Neural cell (in vitro differentiated cells): ENCODE results near the gene AWAT2. TPM values are rescaled to one million over a fixed set of nuclear protein-coding genes. Genes with fewer than 3 reads are reported as not detected.

Source experiments
- H2AFZ ChIP-seq: fragments of 200-600, 300-800 bp; sonication (generic), shearing (Covaris generic); 2 replicates; pipeline ENCODE4 v1.6.0; 2014; ENCODE audit warnings: low read depth, mild to moderate bottlenecking, antibody characterized with exemption, low read length, moderate library complexity
- H3F3A ChIP-seq: fragments of 200-600 bp; shearing (Covaris generic); 2 replicates; pipeline ENCODE4 v1.6.1; 2016; ENCODE audit warnings: mild to moderate bottlenecking, moderate library complexity, mixed read lengths, antibody characterized with exemption, low read length; ENCODE audit not compliant: insufficient read depth, poor library complexity, severe bottlenecking
- H3K27ac ChIP-seq: fragments of 200-600, 300-800 bp; sonication (generic), shearing (Covaris generic); 2 replicates; pipeline ENCODE4 v1.5.1; 2014; ENCODE audit warnings: mild to moderate bottlenecking, low read length, moderate library complexity
- H3K27me3 ChIP-seq: fragments of 300-800, 200-600 bp; sonication (generic), shearing (Covaris generic); 2 replicates; pipeline ENCODE4 v1.6.0; 2014; ENCODE audit warnings: mild to moderate bottlenecking, low read depth, low read length, moderate library complexity; ENCODE audit not compliant: insufficient read depth
- H3K36me3 ChIP-seq: fragments of 300-800, 200-600 bp; sonication (generic), shearing (Covaris generic); 2 replicates; pipeline ENCODE4 v1.5.1; 2014; ENCODE audit warnings: mild to moderate bottlenecking, antibody characterized with exemption, low read length, moderate library complexity; ENCODE audit not compliant: insufficient read depth
- H3K4me2 ChIP-seq: fragments of 300-800, 200-600 bp; sonication (generic), shearing (Covaris generic); 2 replicates; pipeline ENCODE4 v1.6.0; 2014; ENCODE audit warnings: mild to moderate bottlenecking, low read length
- H3K4me3 ChIP-seq: fragments of 300-800, 200-600 bp; sonication (generic), shearing (Covaris generic); 2 replicates; pipeline ENCODE4 v1.5.1; 2014; ENCODE audit warnings: mild to moderate bottlenecking, low read length, moderate library complexity
- H3K79me2 ChIP-seq: fragments of 200-600 bp; shearing (Covaris generic); replicated peaks from 2 replicates; pipeline ENCODE4 v1.6.0; 2014; ENCODE audit warnings: mild to moderate bottlenecking, low read length, moderate library complexity; ENCODE audit not compliant: insufficient read depth
- H3K9ac ChIP-seq: fragments of 300-800, 200-600 bp; sonication (generic), shearing (Covaris generic); 2 replicates; pipeline ENCODE4 v1.6.1; 2016; ENCODE audit warnings: mild to moderate bottlenecking, low read length, mixed read lengths
- H3K9me2 ChIP-seq: fragments of 200-600 bp; shearing (Covaris generic); 2 replicates; pipeline ENCODE4 v1.6.1; 2016; ENCODE audit warnings: mild to moderate bottlenecking, low read length, mixed read lengths; ENCODE audit not compliant: insufficient read depth
- H3K9me3 ChIP-seq: fragments of 200-600, 300-800 bp; sonication (generic), shearing (Covaris generic); 2 replicates; pipeline ENCODE4 v1.6.1; 2016; ENCODE audit warnings: mild to moderate bottlenecking, mixed run types, low read length, moderate library complexity, mixed read lengths
- H4K20me1 ChIP-seq: fragments of 200-600 bp; shearing (Covaris generic); 2 replicates; pipeline ENCODE4 v1.6.1; 2016; ENCODE audit warnings: mild to moderate bottlenecking, mixed run types; ENCODE audit not compliant: insufficient read depth
- EP300 ChIP-seq: fragments of 450-650 bp; conservative IDR thresholded peaks from 2 replicates; pipeline ENCODE4 v1.6.1; 2014; ENCODE audit warnings: antibody characterized with exemption, mild to moderate bottlenecking, moderate library complexity; ENCODE audit not compliant: poor library complexity, severe bottlenecking
- EZH2 ChIP-seq: fragments of 200-600, 300-800 bp; shearing (Covaris generic), sonication (generic); IDR thresholded peaks from 2 replicates; pipeline ENCODE4 v1.6.1; 2014; ENCODE audit warnings: antibody characterized with exemption, low read length, borderline replicate concordance, mild to moderate bottlenecking; ENCODE audit not compliant: insufficient read depth, poor library complexity, severe bottlenecking
- MXI1 ChIP-seq: fragments of 450-650 bp; conservative IDR thresholded peaks from 2 replicates; pipeline ENCODE4 v1.6.1; 2014; ENCODE audit warnings: antibody characterized with exemption, mild to moderate bottlenecking; ENCODE audit not compliant: poor library complexity, severe bottlenecking
- POLR2AphosphoS5 ChIP-seq: IDR thresholded peaks from 2 replicates; pipeline ENCODE4 v1.6.1; 2012
- RAD21 ChIP-seq: fragments of 450-650 bp; conservative IDR thresholded peaks from 2 replicates; pipeline ENCODE4 v1.6.1; 2014; ENCODE audit warnings: antibody characterized with exemption, mild to moderate bottlenecking, moderate library complexity
- SMC3 ChIP-seq: fragments of 450-650 bp; conservative IDR thresholded peaks from 2 replicates; pipeline ENCODE4 v1.6.1; 2014; ENCODE audit warnings: antibody characterized with exemption, mild to moderate bottlenecking, moderate library complexity; ENCODE audit not compliant: poor library complexity
- TAF1 ChIP-seq: IDR thresholded peaks from 2 replicates; pipeline ENCODE4 v1.6.1; 2012; ENCODE audit warnings: low read depth
- polyA plus RNA-seq: library from polyadenylated mRNA; depleted of rRNA; stranded (reverse); fragments of >200 nt; gene quantifications from 2 replicates; pipeline ENCODE4 v1.2.3, GENCODE V29; 2014
- TF ChIP-seq, protein P1 (sequence below): fragments of 450-650 bp; IDR thresholded peaks from 2 replicates; pipeline ENCODE4 v1.5.1; 2014; ENCODE audit warnings: antibody characterized with exemption, mild to moderate bottlenecking, moderate library complexity; ENCODE audit not compliant: poor library complexity, severe bottlenecking
- TF ChIP-seq, protein P2 (sequence below): IDR thresholded peaks from 2 replicates; pipeline ENCODE4 v1.6.1; 2012; ENCODE audit warnings: borderline replicate concordance

Gene AWAT2
- polyA plus RNA-seq, 1 donor from 2014 or later, result not detected

DNA sequence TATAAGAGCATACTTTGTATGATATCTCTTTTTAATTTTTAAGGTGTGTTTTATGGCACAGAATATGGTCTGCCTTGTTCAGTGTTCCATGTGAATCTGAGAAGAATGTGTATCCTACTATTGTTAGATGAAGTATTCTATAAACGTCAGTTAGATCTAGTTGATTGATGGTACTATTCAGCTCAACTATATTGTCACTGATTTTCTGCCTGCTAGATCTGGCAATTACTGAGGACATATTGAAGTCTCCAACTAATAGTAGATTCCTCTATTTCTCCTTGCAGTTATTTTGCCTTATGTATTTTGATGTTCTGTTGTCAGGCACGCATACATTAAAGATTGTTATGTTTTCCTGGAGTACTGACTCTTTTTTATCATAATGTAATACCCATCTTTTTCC lies 39.8 kb downstream of the AWAT2 start:
- no peaks in the 10 kb centered on the region for H3K27me3 ChIP-seq
- TF ChIP-seq TAF1, result no peak
- TF ChIP-seq EP300, result peak; percentile 79
- peak; percentile 53 for TF ChIP-seq POLR2AphosphoS5
- no peak for TF ChIP-seq MXI1
- TF ChIP-seq, protein P1, sequence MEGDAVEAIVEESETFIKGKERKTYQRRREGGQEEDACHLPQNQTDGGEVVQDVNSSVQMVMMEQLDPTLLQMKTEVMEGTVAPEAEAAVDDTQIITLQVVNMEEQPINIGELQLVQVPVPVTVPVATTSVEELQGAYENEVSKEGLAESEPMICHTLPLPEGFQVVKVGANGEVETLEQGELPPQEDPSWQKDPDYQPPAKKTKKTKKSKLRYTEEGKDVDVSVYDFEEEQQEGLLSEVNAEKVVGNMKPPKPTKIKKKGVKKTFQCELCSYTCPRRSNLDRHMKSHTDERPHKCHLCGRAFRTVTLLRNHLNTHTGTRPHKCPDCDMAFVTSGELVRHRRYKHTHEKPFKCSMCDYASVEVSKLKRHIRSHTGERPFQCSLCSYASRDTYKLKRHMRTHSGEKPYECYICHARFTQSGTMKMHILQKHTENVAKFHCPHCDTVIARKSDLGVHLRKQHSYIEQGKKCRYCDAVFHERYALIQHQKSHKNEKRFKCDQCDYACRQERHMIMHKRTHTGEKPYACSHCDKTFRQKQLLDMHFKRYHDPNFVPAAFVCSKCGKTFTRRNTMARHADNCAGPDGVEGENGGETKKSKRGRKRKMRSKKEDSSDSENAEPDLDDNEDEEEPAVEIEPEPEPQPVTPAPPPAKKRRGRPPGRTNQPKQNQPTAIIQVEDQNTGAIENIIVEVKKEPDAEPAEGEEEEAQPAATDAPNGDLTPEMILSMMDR, result no peak
- no peak for TF ChIP-seq EZH2

DNA sequence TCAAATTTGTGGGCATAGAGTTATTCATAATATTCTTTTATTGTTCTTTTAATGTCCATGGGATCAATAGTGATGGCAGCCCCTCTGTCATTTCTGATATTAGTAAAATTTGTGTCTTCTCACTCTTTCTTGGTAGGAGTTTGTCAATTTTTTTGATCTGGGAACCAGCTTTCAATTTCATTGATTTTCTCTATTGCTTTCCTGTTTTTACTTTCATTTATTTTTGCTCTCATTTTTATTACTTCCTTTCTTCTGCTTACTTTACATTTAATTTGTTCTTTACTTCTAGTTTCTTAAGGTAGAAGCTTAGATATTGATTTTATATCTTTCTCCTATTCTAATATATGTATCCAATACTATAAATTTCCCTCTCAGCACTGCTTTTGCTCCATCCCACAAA lies 40.7 kb downstream of the AWAT2 start:
- no peaks in the 10 kb centered on the region for H3K27me3 ChIP-seq
- no peak for TF ChIP-seq EP300
- no peak for TF ChIP-seq EZH2
- TF ChIP-seq POLR2AphosphoS5, result no peak

More for the DNA sequence above, 39.8 kb downstream of the AWAT2 start:
- Histone ChIP-seq H2AFZ (no peak overlapping the region), H3K9me3 (no peaks in the 10 kb centered on the region), H3K79me2 (no peaks in the 10 kb centered on the region), H3K9me2 (no peaks in the 10 kb centered on the region), H3K9ac (no peak overlapping the region), H3F3A (no peaks in the 10 kb centered on the region), H4K20me1 (no peaks in the 10 kb centered on the region), H3K4me2 (no peak overlapping the region), H3K4me3 (no peak overlapping the region), H3K36me3 (no peaks in the 10 kb centered on the region), H3K27ac (peak overlapping the region; percentile 12)

DNA sequence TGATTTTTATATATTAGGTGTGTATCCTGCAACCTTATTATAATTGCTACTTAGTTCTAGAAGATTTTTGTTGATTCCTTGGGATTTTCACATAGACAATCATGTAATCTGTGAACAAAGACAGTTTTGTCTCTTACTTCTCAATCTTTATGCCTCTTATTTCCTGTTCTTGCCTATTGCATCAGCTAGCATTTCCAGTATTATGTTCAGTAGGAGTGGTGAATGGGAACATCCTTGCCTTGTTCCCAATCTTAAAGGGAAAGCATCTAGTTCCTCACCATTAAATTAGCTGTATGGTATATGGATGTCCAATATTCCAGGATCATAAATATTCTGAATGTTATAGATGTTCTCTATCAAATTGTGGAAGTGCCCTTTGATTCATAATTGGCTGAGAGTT lies 41.8 kb downstream of the AWAT2 start:
- H4K20me1 ChIP-seq, result no peaks in the 10 kb centered on the region
- no peak overlapping the region for H3K4me3 ChIP-seq
- H3K27ac ChIP-seq, result no peak overlapping the region
- TF ChIP-seq TAF1, result no peak
- TF ChIP-seq, protein P1, result no peak
- no peak for TF ChIP-seq SMC3
- TF ChIP-seq MXI1, result no peak
- TF ChIP-seq EZH2, result no peak
- TF ChIP-seq, protein P2, sequence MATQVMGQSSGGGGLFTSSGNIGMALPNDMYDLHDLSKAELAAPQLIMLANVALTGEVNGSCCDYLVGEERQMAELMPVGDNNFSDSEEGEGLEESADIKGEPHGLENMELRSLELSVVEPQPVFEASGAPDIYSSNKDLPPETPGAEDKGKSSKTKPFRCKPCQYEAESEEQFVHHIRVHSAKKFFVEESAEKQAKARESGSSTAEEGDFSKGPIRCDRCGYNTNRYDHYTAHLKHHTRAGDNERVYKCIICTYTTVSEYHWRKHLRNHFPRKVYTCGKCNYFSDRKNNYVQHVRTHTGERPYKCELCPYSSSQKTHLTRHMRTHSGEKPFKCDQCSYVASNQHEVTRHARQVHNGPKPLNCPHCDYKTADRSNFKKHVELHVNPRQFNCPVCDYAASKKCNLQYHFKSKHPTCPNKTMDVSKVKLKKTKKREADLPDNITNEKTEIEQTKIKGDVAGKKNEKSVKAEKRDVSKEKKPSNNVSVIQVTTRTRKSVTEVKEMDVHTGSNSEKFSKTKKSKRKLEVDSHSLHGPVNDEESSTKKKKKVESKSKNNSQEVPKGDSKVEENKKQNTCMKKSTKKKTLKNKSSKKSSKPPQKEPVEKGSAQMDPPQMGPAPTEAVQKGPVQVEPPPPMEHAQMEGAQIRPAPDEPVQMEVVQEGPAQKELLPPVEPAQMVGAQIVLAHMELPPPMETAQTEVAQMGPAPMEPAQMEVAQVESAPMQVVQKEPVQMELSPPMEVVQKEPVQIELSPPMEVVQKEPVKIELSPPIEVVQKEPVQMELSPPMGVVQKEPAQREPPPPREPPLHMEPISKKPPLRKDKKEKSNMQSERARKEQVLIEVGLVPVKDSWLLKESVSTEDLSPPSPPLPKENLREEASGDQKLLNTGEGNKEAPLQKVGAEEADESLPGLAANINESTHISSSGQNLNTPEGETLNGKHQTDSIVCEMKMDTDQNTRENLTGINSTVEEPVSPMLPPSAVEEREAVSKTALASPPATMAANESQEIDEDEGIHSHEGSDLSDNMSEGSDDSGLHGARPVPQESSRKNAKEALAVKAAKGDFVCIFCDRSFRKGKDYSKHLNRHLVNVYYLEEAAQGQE, result no peak
- no peak for TF ChIP-seq RAD21
- no peak for TF ChIP-seq EP300
- no peak for TF ChIP-seq POLR2AphosphoS5
- H3K36me3 ChIP-seq, result no peaks in the 10 kb centered on the region
- H2AFZ ChIP-seq, result no peak overlapping the region
- no peaks in the 10 kb centered on the region for H3K27me3 ChIP-seq
- no peaks in the 10 kb centered on the region for H3K79me2 ChIP-seq
- no peaks in the 10 kb centered on the region for H3K9me2 ChIP-seq
- no peaks in the 10 kb centered on the region for H3F3A ChIP-seq
- H3K4me2 ChIP-seq, result no peak overlapping the region
- H3K9me3 ChIP-seq, result no peaks in the 10 kb centered on the region
- no peak overlapping the region for H3K9ac ChIP-seq

More for the DNA sequence above, 40.7 kb downstream of the AWAT2 start:
- Histone ChIP-seq H4K20me1 (no peaks in the 10 kb centered on the region), H3K4me2 (no peak overlapping the region), H2AFZ (no peak overlapping the region), H3K9me2 (no peaks in the 10 kb centered on the region), H3K4me3 (no peak overlapping the region), H3K27ac (no peak overlapping the region), H3K79me2 (no peaks in the 10 kb centered on the region), H3F3A (no peaks in the 10 kb centered on the region), H3K9ac (no peak overlapping the region), H3K9me3 (no peaks in the 10 kb centered on the region), H3K36me3 (no peaks in the 10 kb centered on the region)
